22Rv1 (cell line): ENCODE measurements around the gene TLR1.
A peak's percentile ranks its signal among the peaks of the same experiment; 100 is the strongest.
"Not testable (repeated sequence)": the region's sequence is repeated elsewhere in the genome, so short reads cannot be mapped to it uniquely, and the experiment has no call there.

Source experiments
- H3K27ac ChIP-seq: fragments of 450-650 bp; 2 replicates; pipeline ENCODE4 v1.5.1; 2017
- CTCF ChIP-seq: fragments of 450-650 bp; IDR thresholded peaks from 2 replicates; pipeline ENCODE4 v1.5.1; 2017; ENCODE audit warnings: mild to moderate bottlenecking
- ZFX ChIP-seq: fragments of 450-650 bp; IDR thresholded peaks from 2 replicates; pipeline ENCODE4 v1.6.1; 2017; ENCODE audit warnings: antibody characterized with exemption, borderline replicate concordance

The TLR1 gene

GRCh38 chr4:38769857-38770256 lies 34.7 kb downstream of the TLR1 start:
- H3K27ac ChIP-seq, result no peak overlapping the region
- TF ChIP-seq CTCF (no peak), ZFX (no peak)

GRCh38 chr4:38769441-38769840 lies 35.1 kb downstream of the TLR1 start:
- no peak overlapping the region for H3K27ac ChIP-seq
- TF ChIP-seq CTCF (no peak), ZFX (no peak)

- H3K27ac ChIP-seq, result no peak overlapping the region
These were observed 35.6 kb downstream of the TLR1 start for GRCh38 chr4:38768968-38769394.

GRCh38 chr4:38766940-38767339 lies 37.7 kb downstream of the TLR1 start:
- H3K27ac ChIP-seq, result not testable (repeated sequence)

More at GRCh38 chr4:38768968-38769394, 35.6 kb downstream of the TLR1 start:
- no peak for TF ChIP-seq ZFX
- no peak for TF ChIP-seq CTCF

- TF ChIP-seq ZFX, result no peak
- TF ChIP-seq CTCF, result no peak
- H3K27ac ChIP-seq, result no peak overlapping the region
These were observed 39.2 kb downstream of the TLR1 start for GRCh38 chr4:38765382-38765781.

- no peak overlapping the region for H3K27ac ChIP-seq
These were observed 40.3 kb downstream of the TLR1 start for GRCh38 chr4:38764277-38764676.

GRCh38 chr4:38762560-38762959 lies 42.0 kb downstream of the TLR1 start:
- TF ChIP-seq CTCF, result no peak
- no peak for TF ChIP-seq ZFX
- no peak overlapping the region for H3K27ac ChIP-seq

More at GRCh38 chr4:38764277-38764676, 40.3 kb downstream of the TLR1 start:
- TF ChIP-seq ZFX (no peak), CTCF (no peak)

- no peak overlapping the region for H3K27ac ChIP-seq
- no peak for TF ChIP-seq ZFX
- peak; percentile 27; the same call in 1 of the 2 replicates for TF ChIP-seq CTCF
These were observed 44.8 kb downstream of the TLR1 start for GRCh38 chr4:38759790-38760122.
